HEK293 (cell line): Measurements from ENCODE around the gene ACBD3.

ENCODE experiments used
- CTCF ChIA-PET: fragments of 350-600 bp; formaldehyde crosslinking; extraction: SDS; loops from one replicate; lab custom pipeline; 2021; ENCODE audit warnings: antibody characterized with exemption; lab: Yijun Ruan, JAX
- POLR2A ChIA-PET: fragments of 300-600 bp; formaldehyde crosslinking; extraction: SDS; loops from one replicate; lab custom pipeline; 2020; ENCODE audit warnings: antibody characterized with exemption, inconsistent platforms; lab: Yijun Ruan, JAX
- H3K27ac ChIP-seq: fragments of 200-500 bp; sonication (Bioruptor generic); 2 replicates; pipeline ENCODE4 v1.5.1; 2014; ENCODE audit warnings: low read depth, low read length, control low read depth, inconsistent platforms; ENCODE audit errors: extremely low read depth
- H3K36me3 ChIP-seq, 2 experiments: fragments of 200-500 bp in 1 of 2; sonication (Bioruptor generic) in 1 of 2; 1 replicate in 1 of 2; 2 replicates in 1 of 2; pipeline ENCODE4 v1.5.1; 2014 to 2017; ENCODE audit warnings: inconsistent platforms in 2 of 2, low read length in 2 of 2; ENCODE audit not compliant: control insufficient read depth in 2 of 2, insufficient read depth in 1 of 2
- H3K4me1 ChIP-seq: fragments of 200-500 bp; sonication (Bioruptor generic); 2 replicates; pipeline ENCODE4 v1.5.1; 2014; ENCODE audit warnings: mild to moderate bottlenecking, low read length, inconsistent platforms; ENCODE audit not compliant: control insufficient read depth, insufficient read depth
- H3K4me3 ChIP-seq: 2 replicates; pipeline ENCODE4 v1.5.1; 2011; ENCODE audit warnings: low read depth, mild to moderate bottlenecking, control low read depth, low read length, moderate library complexity
- H3K9me3 ChIP-seq: fragments of 200-500 bp; sonication (Bioruptor generic); 2 replicates; pipeline ENCODE4 v1.5.1; 2014; ENCODE audit warnings: low read depth, low read length, inconsistent platforms; ENCODE audit not compliant: control insufficient read depth, insufficient read depth
- BCL11B ChIP-seq: fragments of 450-650 bp; formaldehyde crosslinking; IDR thresholded peaks from 2 replicates; pipeline ENCODE4 v1.5.1; 2016; ENCODE audit warnings: low read depth, missing biosample characterization, missing genetic modification characterization
- GFI1B ChIP-seq: fragments of 450-650 bp; formaldehyde crosslinking; IDR thresholded peaks from 2 replicates; pipeline ENCODE4 v1.5.1; 2016; ENCODE audit warnings: missing biosample characterization, missing genetic modification characterization
- IKZF3 ChIP-seq: fragments of 450-650 bp; IDR thresholded peaks from 2 replicates; pipeline ENCODE4 v1.5.0; 2018; ENCODE audit warnings: missing biosample characterization, mild to moderate bottlenecking, missing genetic modification characterization, moderate library complexity
- KLF9 ChIP-seq: fragments of 450-650 bp; formaldehyde crosslinking; IDR thresholded peaks from 2 replicates; pipeline ENCODE4 v1.5.1; 2016; ENCODE audit warnings: missing biosample characterization, missing genetic modification characterization, low read depth
- PRDM6 ChIP-seq: fragments of 450-650 bp; formaldehyde crosslinking; IDR thresholded peaks from 2 replicates; pipeline ENCODE4 v1.5.1; 2017; ENCODE audit warnings: missing biosample characterization, missing genetic modification characterization
- SP3 ChIP-seq: fragments of 450-650 bp; formaldehyde crosslinking; IDR thresholded peaks from 2 replicates; pipeline ENCODE4 v1.5.1; 2016; ENCODE audit warnings: missing biosample characterization, missing genetic modification characterization
- TSHZ1 ChIP-seq: fragments of 450-650 bp; formaldehyde crosslinking; IDR thresholded peaks from 2 replicates; pipeline ENCODE4 v1.5.1; 2016; ENCODE audit warnings: missing biosample characterization, missing genetic modification characterization, borderline replicate concordance
- YY1 ChIP-seq: fragments of 450-650 bp; formaldehyde crosslinking; IDR thresholded peaks from 2 replicates; pipeline ENCODE4 v1.5.1; 2018; ENCODE audit warnings: missing biosample characterization, missing genetic modification characterization
- ZBTB17 ChIP-seq: fragments of 450-650 bp; formaldehyde crosslinking; IDR thresholded peaks from 2 replicates; pipeline ENCODE4 v1.5.1; 2016; ENCODE audit warnings: missing biosample characterization, missing genetic modification characterization
- ZBTB21 ChIP-seq: fragments of 450-650 bp; formaldehyde crosslinking; IDR thresholded peaks from 2 replicates; pipeline ENCODE4 v1.5.1; 2017; ENCODE audit warnings: missing biosample characterization, missing genetic modification characterization
- ZBTB44 ChIP-seq: fragments of 450-650 bp; IDR thresholded peaks from 2 replicates; pipeline ENCODE4 v1.5.1; 2018; ENCODE audit warnings: missing biosample characterization, mild to moderate bottlenecking, missing genetic modification characterization
- ZFP69B ChIP-seq: fragments of 450-650 bp; formaldehyde crosslinking; IDR thresholded peaks from 2 replicates; pipeline ENCODE4 v1.5.1; 2016; ENCODE audit warnings: missing biosample characterization, missing genetic modification characterization
- ZIC2 ChIP-seq: fragments of 450-650 bp; formaldehyde crosslinking; IDR thresholded peaks from 2 replicates; pipeline ENCODE4 v1.5.1; 2016; ENCODE audit warnings: missing biosample characterization, missing genetic modification characterization
- ZNF10 ChIP-seq: fragments of 450-650 bp; formaldehyde crosslinking; IDR thresholded peaks from 2 replicates; pipeline ENCODE4 v1.5.1; 2017; ENCODE audit warnings: missing biosample characterization, missing genetic modification characterization
- ZNF114 ChIP-seq: fragments of 450-650 bp; formaldehyde crosslinking; IDR thresholded peaks from 2 replicates; pipeline ENCODE4 v1.5.0; 2017; ENCODE audit warnings: missing biosample characterization, missing genetic modification characterization
- ZNF184 ChIP-seq: fragments of 450-650 bp; IDR thresholded peaks from 2 replicates; pipeline ENCODE4 v1.5.1; 2018; ENCODE audit warnings: missing biosample characterization, mild to moderate bottlenecking, missing genetic modification characterization
- ZNF239 ChIP-seq: fragments of 450-650 bp; formaldehyde crosslinking; IDR thresholded peaks from 2 replicates; pipeline ENCODE4 v1.5.1; 2016; ENCODE audit warnings: missing biosample characterization, missing genetic modification characterization
- ZNF302 ChIP-seq: fragments of 450-650 bp; formaldehyde crosslinking; IDR thresholded peaks from 2 replicates; pipeline ENCODE4 v1.5.1; 2016; ENCODE audit warnings: missing biosample characterization, missing genetic modification characterization, low read depth
- ZNF335 ChIP-seq: fragments of 450-650 bp; formaldehyde crosslinking; conservative IDR thresholded peaks from 2 replicates; pipeline ENCODE4 v1.5.1; 2016; ENCODE audit warnings: missing biosample characterization, missing genetic modification characterization
- ZNF423 ChIP-seq: fragments of 450-650 bp; formaldehyde crosslinking; IDR thresholded peaks from 2 replicates; pipeline ENCODE4 v1.5.1; 2016; ENCODE audit warnings: missing biosample characterization, missing genetic modification characterization
- ZNF48 ChIP-seq: fragments of 450-650 bp; formaldehyde crosslinking; IDR thresholded peaks from 2 replicates; pipeline ENCODE4 v1.5.1; 2016; ENCODE audit warnings: missing biosample characterization, missing genetic modification characterization
- ZNF530 ChIP-seq: fragments of 450-650 bp; formaldehyde crosslinking; IDR thresholded peaks from 2 replicates; pipeline ENCODE4 v1.5.1; 2016; ENCODE audit warnings: low read depth, missing biosample characterization, missing genetic modification characterization
- ZNF623 ChIP-seq: fragments of 450-650 bp; formaldehyde crosslinking; IDR thresholded peaks from 2 replicates; pipeline ENCODE4 v1.5.1; 2016; ENCODE audit warnings: missing biosample characterization, missing genetic modification characterization
- ZNF629 ChIP-seq: fragments of 450-650 bp; formaldehyde crosslinking; IDR thresholded peaks from 2 replicates; pipeline ENCODE4 v1.5.1; 2017; ENCODE audit warnings: missing biosample characterization, missing genetic modification characterization
- ZNF654 ChIP-seq: fragments of 450-650 bp; formaldehyde crosslinking; IDR thresholded peaks from 2 replicates; pipeline ENCODE4 v1.5.1; 2016; ENCODE audit warnings: low read depth, missing biosample characterization, missing genetic modification characterization
- ZNF660 ChIP-seq: fragments of 450-650 bp; IDR thresholded peaks from 2 replicates; pipeline ENCODE4 v1.5.1; 2018; ENCODE audit warnings: missing biosample characterization, mild to moderate bottlenecking, missing genetic modification characterization
- ZNF701 ChIP-seq: fragments of 450-650 bp; formaldehyde crosslinking; IDR thresholded peaks from 2 replicates; pipeline ENCODE4 v1.5.1; 2016; ENCODE audit warnings: missing biosample characterization, missing genetic modification characterization
- ZNF837 ChIP-seq: fragments of 450-650 bp; formaldehyde crosslinking; IDR thresholded peaks from 2 replicates; pipeline ENCODE4 v1.5.1; 2016; ENCODE audit warnings: missing biosample characterization, missing genetic modification characterization
- ZSCAN18 ChIP-seq: fragments of 450-650 bp; formaldehyde crosslinking; IDR thresholded peaks from 2 replicates; pipeline ENCODE4 v1.5.1; 2016; ENCODE audit warnings: missing biosample characterization, missing genetic modification characterization
- ZXDB ChIP-seq: fragments of 450-650 bp; formaldehyde crosslinking; IDR thresholded peaks from 2 replicates; pipeline ENCODE4 v1.5.1; 2016; ENCODE audit warnings: missing biosample characterization, missing genetic modification characterization

The ACBD3 gene

GRCh38 chr1:226109829-226110248, 76.7 kb downstream of the ACBD3 start:
- Histone ChIP-seq H3K4me3 (peak overlapping the region; percentile 58), H3K4me1 (peaks cover 13% of the 10 kb centered on the region), H3K36me3 (no peaks in the 10 kb centered on the region), H3K9me3 (no peaks in the 10 kb centered on the region), H3K27ac (peak overlapping the region; percentile 89)
- ChIA-PET POLR2A (interaction anchor here (0.8 to 5.0 kb wide), 13 partner anchors 9 to 199 kb away, joined by 3 to 42 read pairs (median 4); partner anchors contain the start of genes H3-3A, LIN9 and SDE2), CTCF (interaction anchor here (0.6 to 5.0 kb wide), 8 partner anchors 10 to 122 kb away, joined by 3 to 39 read pairs (median 4); no protein-coding TSS in a partner anchor)
- TF ChIP-seq ZBTB17 (peak; percentile 58; the same call in 1 of the 2 replicates), ZNF114 (no peak), ZFP69B (tag by site-specific recombination) (no peak), PRDM6 (no peak), ZNF10 (tag by site-specific recombination) (no peak), GFI1B (tag by site-specific recombination) (peak; percentile 86), ZNF660 (tag by site-specific recombination) (peak; percentile 73), ZSCAN18 (no peak), ZNF623 (tag by site-specific recombination) (no peak), YY1 (tag by site-specific recombination) (no peak), SP3 (tag by site-specific recombination) (0 out of 2 replicates have a peak, but pooled peaks have one; percentile 33), ZIC2 (tag by site-specific recombination) (no peak), ZNF335 (tag by site-specific recombination) (peak; percentile 64; the same call in 1 of the 2 replicates), ZNF654 (no peak), ZNF302 (tag by site-specific recombination) (no peak), TSHZ1 (tag by site-specific recombination) (0 out of 2 replicates have a peak, but pooled peaks have one; percentile 43), ZNF629 (tag by site-specific recombination) (0 out of 2 replicates have a peak, but pooled peaks have one; percentile 7), ZBTB44 (tag by site-specific recombination) (peak; percentile 3; the same call in 1 of the 2 replicates), ZNF184 (tag by site-specific recombination) (no peak), ZNF423 (tag by site-specific recombination) (peak; percentile 42), KLF9 (tag by site-specific recombination) (no peak), ZBTB21 (no peak), ZXDB (tag by site-specific recombination) (0 out of 2 replicates have a peak, but pooled peaks have one; percentile 20), IKZF3 (tag by site-specific recombination) (peak; percentile 32; the same call in 1 of the 2 replicates), BCL11B (tag by site-specific recombination) (no peak), ZNF837 (tag by site-specific recombination) (no peak), ZNF701 (tag by site-specific recombination) (no peak), ZNF48 (tag by site-specific recombination) (no peak), ZNF530 (tag by site-specific recombination) (no peak), ZNF239 (tag by site-specific recombination) (no peak)
